Karpas-422 (cell line): Measurements from ENCODE around the gene KRCC1. TPM values are rescaled to one million over a fixed set of nuclear protein-coding genes. Genes with fewer than 3 reads are reported as not detected.
"Not testable (repeated sequence)": the region's sequence is repeated elsewhere in the genome, so short reads cannot be mapped to it uniquely, and the experiment has no call there.

Experiments
- DNase-seq: peaks from one replicate; pipeline ENCODE4 v3.0.0-alpha.2; 2015
- H2AFZ ChIP-seq: fragments of 200-600 bp; sonication (generic); 2 replicates; pipeline ENCODE4 v1.6.1; 2014; ENCODE audit warnings: antibody characterized with exemption, low read length, mixed read lengths
- H3K27ac ChIP-seq: fragments of 200-600 bp; sonication (generic); 2 replicates; pipeline ENCODE4 v1.5.1; 2014; ENCODE audit warnings: mild to moderate bottlenecking, low read length, moderate library complexity
- H3K27me3 ChIP-seq: fragments of 200-600 bp; sonication (generic); 2 replicates; pipeline ENCODE4 v1.6.1; 2014; ENCODE audit warnings: low read length, mixed read lengths
- H3K36me3 ChIP-seq: fragments of 200-600 bp; sonication (generic); 2 replicates; pipeline ENCODE4 v1.6.1; 2014; ENCODE audit warnings: low read length, mixed read lengths; ENCODE audit not compliant: insufficient read depth
- H3K4me1 ChIP-seq: fragments of 200-600 bp; sonication (generic); 2 replicates; pipeline ENCODE4 v1.6.1; 2014; ENCODE audit warnings: mild to moderate bottlenecking, low read length, mixed read lengths
- H3K4me2 ChIP-seq: fragments of 200-600 bp; sonication (generic); 2 replicates; pipeline ENCODE4 v1.6.1; 2014; ENCODE audit warnings: low read length, low read depth, mild to moderate bottlenecking; ENCODE audit not compliant: poor library complexity, severe bottlenecking
- H3K4me3 ChIP-seq: fragments of 200-600 bp; sonication (generic); 2 replicates; pipeline ENCODE4 v1.5.1; 2014; ENCODE audit warnings: mild to moderate bottlenecking, antibody characterized with exemption, low read length, mixed read lengths
- H3K79me2 ChIP-seq: fragments of 200-600 bp; sonication (generic); 2 replicates; pipeline ENCODE4 v1.6.1; 2014; ENCODE audit warnings: mild to moderate bottlenecking, low read length, mixed read lengths
- H3K9ac ChIP-seq: fragments of 200-600 bp; sonication (generic); 2 replicates; pipeline ENCODE4 v1.6.0; 2014; ENCODE audit warnings: low read length
- H3K9me2 ChIP-seq: fragments of 200-600 bp; sonication (generic), shearing (Covaris generic); replicated peaks from 2 replicates; pipeline ENCODE4 v1.6.0; 2014; ENCODE audit warnings: mild to moderate bottlenecking, low read length, moderate library complexity; ENCODE audit not compliant: insufficient read depth
- H3K9me3 ChIP-seq: fragments of 300-700, 200-600 bp; sonication (generic); 2 replicates; pipeline ENCODE4 v1.6.1; 2014; ENCODE audit warnings: low read length, mixed read lengths
- H4K20me1 ChIP-seq: fragments of 200-600 bp; sonication (generic); 2 replicates; pipeline ENCODE4 v1.6.1; 2014; ENCODE audit warnings: mild to moderate bottlenecking, antibody characterized with exemption, low read length, low read depth; ENCODE audit not compliant: insufficient read depth
- total RNA-seq: library from RNA; depleted of rRNA; stranded (reverse); fragments of >200 nt; shearing (Covaris generic); gene quantifications from 2 replicates; pipeline ENCODE4 v1.2.3, GENCODE V29; 2014; ENCODE audit warnings: low replicate concordance

The KRCC1 gene
- total RNA-seq, 1 experiment from 2014 or later = 63.6 TPM

DNA sequence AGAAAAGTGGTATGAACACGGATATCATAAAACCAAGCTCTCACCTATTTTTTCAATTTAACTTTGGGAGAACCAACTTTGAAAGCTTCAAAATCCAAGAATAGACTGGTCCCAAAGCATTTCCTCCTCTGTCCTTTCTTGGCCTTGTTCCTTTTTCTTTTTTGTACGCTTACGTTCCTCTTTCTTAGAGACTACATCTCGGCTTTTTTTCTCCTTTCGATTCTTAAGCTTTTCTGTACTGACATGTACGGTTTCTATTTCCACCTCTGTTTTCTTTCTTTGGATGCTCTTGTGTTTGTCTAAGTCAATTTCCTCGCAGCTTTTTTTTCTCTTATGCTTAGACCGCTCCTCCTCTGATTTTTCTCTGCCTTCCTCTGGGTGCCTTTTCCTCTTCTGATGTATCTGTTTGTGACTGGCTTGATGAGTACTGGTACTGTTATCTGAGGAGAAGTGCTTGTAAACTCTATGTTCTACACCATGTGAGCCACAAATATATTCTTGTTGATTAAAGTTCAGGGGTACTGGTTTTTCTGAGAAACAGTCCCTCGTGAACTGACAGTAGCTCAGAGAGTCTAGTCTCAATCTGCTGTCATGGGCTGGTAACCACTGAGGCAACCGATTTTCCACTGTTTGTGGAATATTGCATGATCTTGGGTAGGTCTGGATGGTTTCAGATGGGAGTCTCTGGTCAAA lies 27.7 kb downstream of the KRCC1 start:
- Histone ChIP-seq H4K20me1 (no peaks in the 10 kb centered on the region), H3K9me3 (no peaks in the 10 kb centered on the region), H3K4me1 (no peaks in the 10 kb centered on the region), H3K27ac (no peak overlapping the region), H3K27me3 (no peaks in the 10 kb centered on the region), H3K4me3 (no peak overlapping the region), H3K4me2 (no peak overlapping the region), H2AFZ (no peak overlapping the region), H3K79me2 (no peaks in the 10 kb centered on the region), H3K36me3 (peaks cover 18% of the 10 kb centered on the region), H3K9me2 (no peaks in the 10 kb centered on the region), H3K9ac (no peak overlapping the region)
- DNase-seq = no peak

GRCh38 chr2:88024509-88024908 lies 31.1 kb downstream of the KRCC1 start:
- H4K20me1 ChIP-seq = no peaks in the 10 kb centered on the region

GRCh38 chr2:88022669-88022921 lies 33.0 kb downstream of the KRCC1 start:
- Histone ChIP-seq H3K4me3 (no peak overlapping the region), H3K9ac (no peak overlapping the region), H3K4me1 (peaks cover 2% of the 10 kb centered on the region)

More at GRCh38 chr2:88024509-88024908, 31.1 kb downstream of the KRCC1 start:
- no peak overlapping the region for H3K4me3 ChIP-seq
- H3K27me3 ChIP-seq = no peaks in the 10 kb centered on the region
- H3K27ac ChIP-seq = no peak overlapping the region
- no peak overlapping the region for H3K4me2 ChIP-seq
- H3K4me1 ChIP-seq = no peaks in the 10 kb centered on the region
- H3K36me3 ChIP-seq = 0 out of 2 replicates have a peak, but pooled peaks cover 6% of the 10 kb centered on the region
- no peak for DNase-seq
- no peak overlapping the region for H3K9ac ChIP-seq
- no peaks in the 10 kb centered on the region for H3K79me2 ChIP-seq
- H3K9me2 ChIP-seq = no peaks in the 10 kb centered on the region
- H2AFZ ChIP-seq = no peak overlapping the region
- no peaks in the 10 kb centered on the region for H3K9me3 ChIP-seq

GRCh38 chr2:88019985-88020384 lies 35.6 kb downstream of the KRCC1 start:
- Histone ChIP-seq H3K36me3 (no peaks in the 10 kb centered on the region), H3K9ac (no peak overlapping the region), H2AFZ (no peak overlapping the region), H3K4me1 (peaks cover 15% of the 10 kb centered on the region), H3K4me2 (no peak overlapping the region), H3K79me2 (no peaks in the 10 kb centered on the region), H4K20me1 (no peaks in the 10 kb centered on the region), H3K9me2 (no peaks in the 10 kb centered on the region), H3K9me3 (no peaks in the 10 kb centered on the region), H3K27me3 (no peaks in the 10 kb centered on the region), H3K4me3 (no peak overlapping the region), H3K27ac (no peak overlapping the region)
- DNase-seq = no peak

More at GRCh38 chr2:88022669-88022921, 33.0 kb downstream of the KRCC1 start:
- Histone ChIP-seq H4K20me1 (no peaks in the 10 kb centered on the region), H3K9me3 (no peaks in the 10 kb centered on the region), H3K36me3 (no peaks in the 10 kb centered on the region), H3K27me3 (no peaks in the 10 kb centered on the region), H3K4me2 (no peak overlapping the region), H2AFZ (no peak overlapping the region), H3K79me2 (no peaks in the 10 kb centered on the region), H3K27ac (no peak overlapping the region), H3K9me2 (no peaks in the 10 kb centered on the region)
- no peak for DNase-seq

- Histone ChIP-seq H3K4me1 (peaks cover 15% of the 10 kb centered on the region), H3K9me3 (no peaks in the 10 kb centered on the region), H3K36me3 (no peaks in the 10 kb centered on the region), H3K79me2 (no peaks in the 10 kb centered on the region), H2AFZ (no peak overlapping the region), H3K27ac (no peak overlapping the region), H3K9me2 (no peaks in the 10 kb centered on the region), H3K4me2 (no peak overlapping the region), H3K9ac (no peak overlapping the region), H3K4me3 (no peak overlapping the region), H3K27me3 (no peaks in the 10 kb centered on the region), H4K20me1 (no peaks in the 10 kb centered on the region)
- DNase-seq = no peak
These were observed 36.7 kb downstream of the KRCC1 start for GRCh38 chr2:88018909-88019308.

- not testable (repeated sequence) for H3K27me3 ChIP-seq, H3K79me2 ChIP-seq, H3K4me3 ChIP-seq, H4K20me1 ChIP-seq, H3K9ac ChIP-seq, H3K27ac ChIP-seq, H3K36me3 ChIP-seq, H3K9me3 ChIP-seq, DNase-seq, H2AFZ ChIP-seq, H3K4me2 ChIP-seq, H3K9me2 ChIP-seq
- peaks cover 15% of the 10 kb centered on the region for H3K4me1 ChIP-seq
These were observed 37.3 kb downstream of the KRCC1 start for GRCh38 chr2:88018077-88018805.

DNA sequence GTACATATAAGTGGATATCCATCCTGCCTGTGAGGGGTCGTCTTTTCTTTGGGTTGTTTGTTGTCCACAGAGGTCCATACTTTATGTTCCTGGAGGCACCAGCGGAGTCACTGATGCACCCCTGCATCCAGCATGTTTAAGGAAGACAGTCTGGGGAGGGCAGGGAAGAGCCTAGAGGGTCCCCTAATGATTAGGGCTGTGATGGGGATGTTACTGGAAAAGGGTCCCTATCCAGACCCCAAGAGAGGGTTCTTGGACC lies 37.9 kb downstream of the KRCC1 start:
- not testable (repeated sequence) for DNase-seq, H3K27me3 ChIP-seq, H3K9me3 ChIP-seq, H4K20me1 ChIP-seq, H3K36me3 ChIP-seq, H3K27ac ChIP-seq, H2AFZ ChIP-seq, H3K9me2 ChIP-seq, H3K79me2 ChIP-seq
- H3K4me2 ChIP-seq = peak overlapping the region; percentile 94
- H3K4me3 ChIP-seq = peak overlapping the region; percentile 86
- H3K9ac ChIP-seq = peak overlapping the region; percentile 77
- H3K4me1 ChIP-seq = peaks cover 15% of the 10 kb centered on the region

DNA sequence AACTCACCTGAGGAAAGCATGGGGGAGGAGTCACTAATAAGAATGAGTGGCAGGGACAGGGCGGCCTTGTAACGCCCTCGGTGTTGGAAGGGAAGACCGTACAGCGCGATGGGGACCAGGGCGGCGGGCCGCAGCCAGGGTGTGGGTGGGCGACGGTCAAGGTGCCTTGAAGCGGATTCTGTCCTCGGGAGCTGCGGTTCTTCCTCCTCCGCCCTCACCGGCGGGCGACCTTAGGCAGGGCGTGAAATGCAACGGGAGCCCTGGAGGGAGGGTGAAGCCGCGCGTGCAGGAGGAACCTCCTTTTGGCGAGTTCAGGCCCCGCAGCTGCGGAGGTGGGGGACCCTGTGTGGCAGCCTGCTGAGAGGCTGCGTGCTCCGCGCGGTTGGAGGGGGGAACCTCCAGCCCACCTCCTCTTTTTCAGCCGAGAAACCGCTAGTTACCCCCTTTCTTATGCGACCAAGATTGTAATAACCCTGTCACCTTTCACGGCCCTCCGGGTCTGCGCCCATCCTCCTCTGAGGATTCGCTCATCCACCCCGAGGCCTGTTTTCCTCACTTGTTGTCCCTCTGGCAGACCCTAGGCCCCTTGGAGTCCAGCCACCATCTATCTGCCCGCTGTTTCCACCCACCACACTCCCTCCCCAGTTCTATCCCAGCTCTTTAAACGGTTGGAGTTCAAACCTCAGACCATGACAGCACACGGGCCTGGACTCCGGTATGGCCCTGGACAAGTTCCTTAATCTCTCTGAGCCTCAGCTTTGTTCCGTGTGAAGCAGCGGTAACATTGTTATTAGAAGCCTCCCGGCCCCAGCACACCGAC lies 38.4 kb downstream of the KRCC1 start:
- Histone ChIP-seq H3K36me3 (no peaks in the 10 kb centered on the region), H3K27me3 (no peaks in the 10 kb centered on the region), H2AFZ (peak overlapping the region; percentile 99), H3K9me2 (no peaks in the 10 kb centered on the region), H3K4me3 (peak overlapping the region; percentile 86), H3K4me1 (peaks cover 15% of the 10 kb centered on the region), H3K9ac (peak overlapping the region; percentile 77), H3K4me2 (peak overlapping the region; percentile 94), H4K20me1 (no peaks in the 10 kb centered on the region), H3K27ac (peak overlapping the region; percentile 68), H3K9me3 (no peaks in the 10 kb centered on the region), H3K79me2 (no peaks in the 10 kb centered on the region)
- peak; percentile 85 for DNase-seq
